Body of pancreas (tissue), 4 donors: ENCODE results near the gene P2RX4. TPM values are rescaled to one million over a fixed set of nuclear protein-coding genes. Genes with fewer than 3 reads are reported as not detected.
"Not testable (repeated sequence)": the region's sequence is repeated elsewhere in the genome, so short reads cannot be mapped to it uniquely, and the experiment has no call there.

ENCODE experiments used
- ATAC-seq: fragments of 150-250 bp; one replicate; pipeline ENCODE4 v1.9.1; 2016
- DNase-seq, 4 donors: peaks; one replicate each; pipeline ENCODE4 v3.0.0-alpha.2; 2019
- H3K27ac ChIP-seq, 4 donors: fragments of 200-600 bp; sonication (generic); 1 replicate in 3 of 4; 2 replicates in 1 of 4; pipeline versions ENCODE4 v1.5.1 to v1.6.1; 2016 to 2019; ENCODE audit warnings: mild to moderate bottlenecking in 1 of 4, mixed read lengths in 1 of 4, moderate library complexity in 1 of 4
- H3K27me3 ChIP-seq, 2 donors: fragments of 200-600 bp; sonication (generic); one replicate each; pipeline ENCODE4 v1.6.0; 2016; ENCODE audit warnings: mild to moderate bottlenecking in 1 of 2
- H3K36me3 ChIP-seq, 2 donors: fragments of 200-600 bp; sonication (generic); replicated peaks in 1 of 2; 2 replicates each; pipeline ENCODE4 v1.5.1; 2016; ENCODE audit warnings: low read depth in 2 of 2; ENCODE audit not compliant: insufficient read depth in 1 of 2
- H3K4me1 ChIP-seq: fragments of 200-600 bp; sonication (generic); one replicate; pipeline ENCODE4 v1.6.0; 2016
- H3K4me3 ChIP-seq, 2 donors: fragments of 200-600 bp; sonication (generic); 1 replicate in 1 of 2; 2 replicates in 1 of 2; pipeline ENCODE4 v1.5.1; 2016 to 2019
- H3K9me3 ChIP-seq, 3 donors: fragments of 200-600 bp; sonication (generic); 1 replicate in 2 of 3; 2 replicates in 1 of 3; pipeline ENCODE4 v1.5.1; 2016
- POLR2A ChIP-seq, 3 donors: fragments of 450-650 bp; IDR thresholded peaks; one replicate each; pipeline ENCODE4 v1.6.1; 2016; ENCODE audit warnings: antibody characterized with exemption in 3 of 3, mild to moderate bottlenecking in 2 of 3
- WGBS, 2 donors: methylation state at CpG; one replicate each; pipeline ENCODE4 v1.1.5; 2017; 5-methylcytosine and 5-hydroxymethylcytosine counted together
- intact Hi-C: fragments of 100-400 bp; cut with DNase I; formaldehyde crosslinking; loops from one replicate; pipeline ENCODE4 v1.15.1; 2023
- total RNA-seq, 2 donors: library from RNA; depleted of rRNA; stranded (reverse); fragments of >200 nt; gene quantifications; one replicate each; pipeline ENCODE4 v1.1.0, GENCODE V29; 2016
- TF ChIP-seq, protein P1 (sequence below), 7 experiments: fragments of 450-650 bp in 4 of 7; fragments of 200-600 bp in 3 of 7; sonication (generic) in 3 of 7; IDR thresholded peaks; one replicate each; pipeline ENCODE4 v1.5.1; 2016 to 2019; ENCODE audit warnings: antibody characterized with exemption in 7 of 7

The P2RX4 gene
- total RNA-seq, 2 donors from 2014 or later = 50.1 to 58.1 TPM

DNA sequence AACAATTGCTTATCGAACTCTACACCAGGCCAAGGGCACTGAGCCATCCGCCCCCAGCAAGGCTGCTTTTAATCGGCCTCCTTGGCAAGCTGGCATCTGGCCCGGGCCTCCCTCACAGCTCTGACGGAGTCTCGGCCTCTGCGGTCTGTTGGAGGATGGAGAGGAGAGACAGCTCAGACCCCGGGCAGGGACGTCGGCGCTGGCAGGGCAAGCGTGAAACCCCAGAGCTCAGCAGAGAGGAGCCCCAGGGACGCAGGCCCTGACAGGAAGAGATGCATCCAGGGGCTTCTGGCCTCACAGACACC is 69.1 kb downstream of the P2RX4 start:
- Histone ChIP-seq H3K27me3 (no peaks in the 10 kb centered on the region), H3K4me3 (no peak overlapping the region), H3K36me3 (no peaks in the 10 kb centered on the region), H3K4me1 (peaks cover 29% of the 10 kb centered on the region), H3K9me3 (no peaks in the 10 kb centered on the region), H3K27ac (peak overlapping the region; percentile 18 to 76 (median 42))
- intact Hi-C loops = no loop called here
- no peak for TF ChIP-seq POLR2A (IDR thresholded peaks at IDR 0.05)
- TF ChIP-seq, protein P1, sequence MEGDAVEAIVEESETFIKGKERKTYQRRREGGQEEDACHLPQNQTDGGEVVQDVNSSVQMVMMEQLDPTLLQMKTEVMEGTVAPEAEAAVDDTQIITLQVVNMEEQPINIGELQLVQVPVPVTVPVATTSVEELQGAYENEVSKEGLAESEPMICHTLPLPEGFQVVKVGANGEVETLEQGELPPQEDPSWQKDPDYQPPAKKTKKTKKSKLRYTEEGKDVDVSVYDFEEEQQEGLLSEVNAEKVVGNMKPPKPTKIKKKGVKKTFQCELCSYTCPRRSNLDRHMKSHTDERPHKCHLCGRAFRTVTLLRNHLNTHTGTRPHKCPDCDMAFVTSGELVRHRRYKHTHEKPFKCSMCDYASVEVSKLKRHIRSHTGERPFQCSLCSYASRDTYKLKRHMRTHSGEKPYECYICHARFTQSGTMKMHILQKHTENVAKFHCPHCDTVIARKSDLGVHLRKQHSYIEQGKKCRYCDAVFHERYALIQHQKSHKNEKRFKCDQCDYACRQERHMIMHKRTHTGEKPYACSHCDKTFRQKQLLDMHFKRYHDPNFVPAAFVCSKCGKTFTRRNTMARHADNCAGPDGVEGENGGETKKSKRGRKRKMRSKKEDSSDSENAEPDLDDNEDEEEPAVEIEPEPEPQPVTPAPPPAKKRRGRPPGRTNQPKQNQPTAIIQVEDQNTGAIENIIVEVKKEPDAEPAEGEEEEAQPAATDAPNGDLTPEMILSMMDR (IDR thresholded peaks at IDR 0.05) = no peak
- ATAC-seq (peak; percentile 68), DNase-seq (peak; percentile 38 to 63 (median 58))
- whole genome bisulfite sequencing, 2 donors = 47 to 60% methylated on average over 1 to 13 of the region's 13 CpGs

DNA sequence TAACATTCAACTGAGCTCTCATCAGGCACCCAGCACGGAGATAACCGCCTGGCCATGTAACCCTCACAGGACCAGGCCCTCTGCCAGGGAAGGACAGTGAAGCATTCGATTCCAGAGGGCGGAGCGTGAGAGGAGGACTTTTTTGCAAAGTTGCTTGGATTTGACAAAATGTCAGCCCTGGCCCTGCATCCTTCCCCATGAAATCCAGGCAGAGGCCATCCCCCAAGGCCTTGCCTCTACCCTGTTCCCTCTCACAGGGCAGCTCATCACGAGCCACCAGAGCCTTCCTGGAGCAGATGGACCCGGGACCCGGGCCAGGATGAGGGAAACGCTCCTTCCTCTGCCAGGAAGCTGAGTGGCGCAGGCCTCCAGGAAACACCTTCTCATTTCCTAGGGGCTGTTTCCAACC is 69.6 kb downstream of the P2RX4 start:
- intact Hi-C loops = no loop called here
- Histone ChIP-seq H3K4me1 (peaks cover 32% of the 10 kb centered on the region), H3K36me3 (no peaks in the 10 kb centered on the region), H3K27me3 (no peaks in the 10 kb centered on the region), H3K27ac (peak overlapping the region in 3 of 4 donors; percentile 20 to 76 (median 63)), H3K4me3 (no peak overlapping the region), H3K9me3 (no peaks in the 10 kb centered on the region)
- TF ChIP-seq, protein P1 (IDR thresholded peaks at IDR 0.05) = no peak
- no peak for TF ChIP-seq POLR2A (IDR thresholded peaks at IDR 0.05)
- ATAC-seq (peak; percentile 54), DNase-seq (peak; percentile 27 to 44 (median 34))
- WGBS, 2 donors = 53 to 57% methylated on average over 9 of the region's 10 CpGs

DNA sequence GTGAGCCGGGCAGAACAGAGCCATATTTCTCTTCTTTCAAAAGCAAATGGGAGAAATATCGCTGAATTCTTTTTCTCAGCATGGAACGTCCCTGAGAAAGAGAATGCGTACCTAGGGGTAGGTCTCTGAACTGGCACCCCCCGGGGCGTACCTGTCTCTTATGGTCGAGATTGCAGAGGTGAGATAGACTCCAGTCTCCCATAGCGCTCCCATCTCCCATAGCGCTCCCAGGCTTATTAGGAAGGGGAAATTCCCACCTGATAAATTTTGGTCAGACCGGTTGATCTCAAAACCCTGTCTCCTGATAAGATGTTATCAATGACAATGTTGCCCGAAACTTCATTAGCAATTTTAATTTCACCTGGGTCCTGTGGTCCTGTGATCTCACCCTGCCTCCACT is 70.6 kb downstream of the P2RX4 start:
- intact Hi-C loops, H3K4me3 ChIP-seq, H3K27me3 ChIP-seq, ATAC-seq, DNase-seq, H3K36me3 ChIP-seq, H3K9me3 ChIP-seq, H3K27ac ChIP-seq: not testable (repeated sequence)
- 90% methylated on average over 11 of the region's 11 CpGs for WGBS, 2 donors
- H3K4me1 ChIP-seq = peaks cover 42% of the 10 kb centered on the region

DNA sequence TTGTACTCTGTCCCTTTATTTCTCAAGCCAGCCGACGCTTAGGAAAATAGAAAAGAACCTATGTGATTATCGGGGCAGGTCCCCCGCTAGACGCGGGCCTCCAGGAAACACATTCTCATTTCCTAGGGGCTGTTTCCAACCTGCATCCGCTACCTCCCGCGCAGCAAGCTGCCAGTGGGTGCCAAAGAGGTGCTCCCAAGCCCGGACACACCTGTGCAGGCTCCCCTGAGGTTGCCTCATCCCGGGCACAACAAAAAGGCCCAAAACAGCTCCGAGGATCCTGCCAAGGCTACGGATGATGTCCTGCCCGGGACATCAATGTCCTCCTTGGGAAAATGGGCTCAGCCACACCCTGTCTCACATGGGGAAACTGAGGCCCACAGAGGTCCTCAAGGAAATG is 71.2 kb downstream of the P2RX4 start:
- ATAC-seq, H3K36me3 ChIP-seq, H3K27me3 ChIP-seq, H3K4me3 ChIP-seq, H3K27ac ChIP-seq, intact Hi-C loops, H3K9me3 ChIP-seq, DNase-seq: not testable (repeated sequence)
- WGBS, 2 donors = 90 to 95% methylated on average over 13 to 14 of the region's 14 CpGs
- peaks cover 43% of the 10 kb centered on the region for H3K4me1 ChIP-seq

DNA sequence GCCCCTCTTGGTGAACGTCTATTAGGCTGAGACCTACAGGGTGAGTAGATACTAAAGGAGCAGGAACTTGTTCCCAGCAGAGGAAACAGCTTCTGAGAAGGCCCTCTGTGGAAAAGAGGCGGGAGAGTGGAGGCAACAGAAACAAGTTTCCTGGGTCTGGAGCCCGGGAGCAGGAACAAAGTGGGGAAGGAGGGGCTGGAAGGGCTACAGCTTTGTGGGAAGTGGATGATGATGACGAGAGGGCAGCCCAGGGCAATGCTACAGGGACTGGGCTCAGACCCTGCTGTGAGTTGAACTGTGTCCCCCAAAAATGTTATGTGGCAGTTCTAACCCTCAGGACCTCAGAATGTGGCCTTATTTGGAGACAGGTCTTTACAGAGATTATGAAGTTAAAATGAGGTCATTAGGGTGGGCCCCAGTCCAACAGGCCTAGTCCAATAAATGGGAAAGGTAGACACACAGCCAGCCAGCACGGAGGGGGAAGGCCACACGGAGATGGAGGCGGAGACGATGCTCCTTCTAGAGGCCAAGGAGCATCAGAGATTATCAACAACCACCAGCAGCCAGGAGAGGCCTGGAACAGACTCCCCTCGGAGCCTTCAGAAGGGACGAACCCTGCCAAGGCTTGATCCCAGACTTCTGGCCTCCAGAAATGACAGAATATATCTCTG is 72.3 kb downstream of the P2RX4 start:
- ATAC-seq (no peak), DNase-seq (peak in 1 of 4 donors; percentile 11)
- Histone ChIP-seq H3K9me3 (no peaks in the 10 kb centered on the region), H3K27ac (no peak overlapping the region), H3K36me3 (no peaks in the 10 kb centered on the region), H3K27me3 (no peaks in the 10 kb centered on the region), H3K4me1 (peaks cover 43% of the 10 kb centered on the region), H3K4me3 (no peak overlapping the region)
- 78 to 81% methylated on average over 10 of the region's 10 CpGs for WGBS, 2 donors
- TF ChIP-seq, protein P1 (IDR thresholded peaks at IDR 0.05) = no peak
- no peak for TF ChIP-seq POLR2A (IDR thresholded peaks at IDR 0.05)
- intact Hi-C loops = no loop called here

DNA sequence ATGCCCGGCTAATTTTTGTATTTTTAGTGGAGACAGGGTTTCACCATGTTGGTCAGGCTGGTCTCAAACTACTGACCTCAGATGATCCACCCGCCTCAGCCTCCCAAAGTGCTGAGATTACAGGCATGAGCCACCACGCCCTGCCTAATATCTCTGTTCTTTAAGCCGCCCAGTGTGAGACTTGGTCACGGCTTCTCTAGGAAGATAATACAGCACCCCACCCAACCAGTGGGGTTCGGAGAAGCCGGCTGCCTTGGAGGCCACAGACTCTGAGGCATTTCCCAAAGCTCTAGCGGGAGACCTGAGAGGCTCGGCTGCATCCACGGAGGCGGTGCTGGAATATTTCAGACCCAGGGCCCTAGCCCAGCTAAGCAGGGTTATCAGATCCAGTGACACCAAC is 73.0 kb downstream of the P2RX4 start:
- H3K4me3 ChIP-seq, ATAC-seq, intact Hi-C loops, H3K27me3 ChIP-seq, H3K9me3 ChIP-seq, H3K36me3 ChIP-seq, H3K27ac ChIP-seq, DNase-seq: not testable (repeated sequence)
- 88 to 92% methylated on average over 7 to 11 of the region's 11 CpGs for WGBS, 2 donors
- H3K4me1 ChIP-seq = peaks cover 43% of the 10 kb centered on the region
